ENCODE data around the gene PIN1.
A peak's percentile ranks its signal among the peaks of the same experiment; 100 is the strongest.
"Not testable (repeated sequence)": the region's sequence is repeated elsewhere in the genome, so short reads cannot be mapped to it uniquely, and the experiment has no call there.

Gene PIN1

DNA sequence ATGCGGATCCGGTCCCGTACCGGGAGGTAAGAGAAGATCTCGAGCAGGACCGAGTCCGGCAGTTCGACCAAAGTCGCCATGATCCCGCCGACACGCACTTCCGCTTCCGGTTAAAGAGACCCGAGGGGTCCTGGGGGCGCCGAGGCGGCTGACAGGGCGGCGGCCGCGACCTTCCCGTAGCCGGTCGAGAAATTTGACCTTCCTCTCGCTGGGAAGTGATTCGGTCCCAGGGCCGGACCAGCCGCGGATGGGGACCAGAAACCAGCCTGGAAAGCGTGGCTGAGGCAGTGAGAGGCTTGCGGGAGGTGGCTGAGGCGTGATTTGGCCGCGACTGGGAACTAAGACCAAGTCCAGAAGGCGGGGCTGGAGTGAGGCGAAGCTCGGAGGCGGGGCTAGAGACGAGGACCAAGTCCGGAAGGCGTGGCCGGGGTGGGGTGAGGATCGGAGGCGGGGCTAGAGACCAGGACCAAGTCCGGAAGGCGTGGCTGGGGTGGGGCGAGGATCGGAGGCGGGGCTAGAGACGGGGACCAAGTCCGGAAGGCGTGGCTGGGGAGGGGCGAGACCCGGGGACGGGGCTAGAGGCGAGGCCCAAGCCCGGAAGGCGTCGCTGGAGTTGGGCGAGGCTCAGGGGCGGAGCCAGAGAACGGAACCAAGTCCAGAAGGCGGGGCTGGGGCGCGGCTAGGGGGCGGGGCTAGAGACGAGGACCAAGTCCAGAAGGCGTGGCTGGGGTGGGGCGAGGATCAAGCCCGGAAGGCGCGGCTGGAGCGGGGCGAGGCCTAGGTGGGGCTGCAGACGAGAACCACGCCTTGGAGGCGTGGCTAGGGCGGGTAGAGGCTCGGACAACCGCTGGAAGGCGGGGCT lies 16.2 kb upstream of the PIN1 start, which contains the start of gene FBXL12:
Gene FBXL12 (minus strand): TSS at position 346 of the 862 bp plus-strand sequence. CDS start 266 bp downstream, at position 80.
- H3K4me3 ChIP-seq (ENCODE audit: low read depth, low read length) = peak within 1 kb of the TSS; percentile 96

DNA sequence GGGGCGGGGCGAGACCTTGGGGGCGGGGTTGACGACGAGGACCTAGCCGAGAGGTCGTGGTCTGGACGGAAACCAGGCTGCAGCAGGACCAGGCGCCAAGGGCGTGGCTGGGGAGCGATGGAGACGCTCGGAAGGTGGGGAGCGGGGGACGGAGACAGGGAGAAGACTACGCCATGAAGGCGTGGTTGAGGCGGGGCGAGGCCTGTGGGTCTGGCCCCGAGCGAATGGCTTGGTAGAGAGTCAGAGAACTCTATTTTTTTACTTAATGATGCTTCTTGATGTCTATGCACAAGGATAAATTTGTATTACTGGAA lies 15.6 kb upstream of the PIN1 start:
- H3K4me3 ChIP-seq (ENCODE audit: low read depth, low read length) = no peak overlapping the region

DNA sequence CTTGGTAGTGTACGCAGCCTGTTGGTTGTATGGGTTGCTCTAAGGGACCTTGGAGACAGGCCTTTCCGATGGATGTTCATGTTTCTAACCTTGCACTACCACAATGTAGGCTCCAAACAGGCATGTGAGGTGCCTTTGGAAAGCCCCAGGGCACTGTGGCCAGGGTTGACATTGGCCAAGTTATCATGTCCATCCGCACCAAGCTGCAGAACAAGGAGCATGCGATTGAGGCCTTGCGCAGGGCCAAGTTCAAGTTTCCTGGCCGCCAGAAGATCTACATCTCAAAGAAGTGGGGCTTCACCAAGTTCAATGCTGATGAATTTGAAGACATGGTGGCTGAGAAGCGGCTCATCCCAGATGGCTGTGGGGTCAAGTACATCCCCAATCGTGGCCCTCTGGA lies 15.1 kb upstream of the PIN1 start:
- H3K4me3 ChIP-seq (ENCODE audit: low read depth, low read length) = not testable (repeated sequence)

DNA sequence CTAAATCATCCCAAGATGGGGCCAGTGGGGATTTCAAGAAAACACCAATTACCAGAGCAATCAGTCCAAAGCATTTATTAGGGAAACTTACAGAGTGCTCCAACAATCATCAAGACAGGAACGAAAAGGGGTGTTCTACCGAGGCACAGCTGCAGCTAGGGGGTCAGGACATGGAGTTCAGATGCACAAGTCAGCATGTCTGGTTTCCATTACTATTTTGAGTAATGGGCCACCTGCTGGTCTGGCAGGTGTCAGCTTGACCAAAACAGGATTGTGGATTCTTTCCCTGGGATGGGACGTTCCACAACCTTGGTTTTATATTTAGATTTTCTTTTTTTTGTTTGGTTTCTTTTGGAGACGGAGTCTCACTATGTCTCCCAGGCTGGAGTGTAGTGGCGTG lies 11.3 kb upstream of the PIN1 start:
- no peak overlapping the region for H3K4me3 ChIP-seq (ENCODE audit: low read depth, low read length)

DNA sequence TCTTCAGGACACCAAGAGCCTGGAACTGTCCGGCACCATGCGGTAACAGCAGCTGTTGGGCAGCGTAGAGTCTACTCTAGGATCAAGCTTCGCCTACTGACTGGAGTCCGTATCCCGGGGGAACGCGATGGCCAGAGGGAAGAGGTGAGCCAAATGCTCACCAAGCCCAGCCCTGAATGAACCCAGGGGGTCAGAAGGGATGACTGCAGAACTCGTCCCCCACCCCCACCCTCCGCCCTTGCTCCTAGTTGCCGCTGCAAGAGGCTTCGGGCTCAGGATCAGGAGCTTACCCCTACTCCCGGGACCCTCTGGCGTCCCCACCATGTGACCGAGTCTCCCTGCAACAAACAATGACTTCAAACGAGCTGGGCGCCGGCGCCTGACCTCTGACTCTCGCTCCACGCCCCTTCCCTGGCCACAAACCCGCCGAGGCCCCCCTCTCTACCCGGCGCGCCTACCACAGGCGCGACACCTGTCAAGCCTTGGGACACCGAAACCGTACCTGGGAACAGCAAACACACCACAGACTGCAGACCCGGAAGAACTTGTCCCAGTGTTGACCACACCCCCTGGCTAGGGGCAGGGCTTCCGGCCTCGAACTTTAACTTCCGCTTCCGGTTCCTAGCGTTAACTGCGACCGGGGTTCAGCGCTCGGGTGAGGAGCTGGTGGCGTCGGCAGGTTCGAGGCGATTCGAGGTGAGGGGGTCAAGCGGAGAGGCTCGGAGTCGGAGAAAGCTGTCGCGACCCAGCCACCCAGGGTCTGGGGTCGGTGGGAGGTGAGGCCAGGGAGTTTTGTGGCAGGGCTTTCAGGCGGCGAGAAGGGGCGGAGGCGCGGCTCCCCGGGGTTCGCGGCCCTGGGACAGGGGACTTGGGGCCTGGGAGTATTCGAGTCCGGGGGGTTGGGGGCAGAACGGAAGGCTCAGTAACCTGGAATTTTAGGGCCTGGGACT lies 7.6 kb upstream of the PIN1 start, which contains the start of gene UBL5:
Gene UBL5 (plus strand): TSS at position 630 of the 950 bp plus-strand sequence. CDS start 420 bp downstream, outside the sequence.
- peak within 1 kb of the TSS; percentile 96 for H3K4me3 ChIP-seq (ENCODE audit: low read depth, low read length)

DNA sequence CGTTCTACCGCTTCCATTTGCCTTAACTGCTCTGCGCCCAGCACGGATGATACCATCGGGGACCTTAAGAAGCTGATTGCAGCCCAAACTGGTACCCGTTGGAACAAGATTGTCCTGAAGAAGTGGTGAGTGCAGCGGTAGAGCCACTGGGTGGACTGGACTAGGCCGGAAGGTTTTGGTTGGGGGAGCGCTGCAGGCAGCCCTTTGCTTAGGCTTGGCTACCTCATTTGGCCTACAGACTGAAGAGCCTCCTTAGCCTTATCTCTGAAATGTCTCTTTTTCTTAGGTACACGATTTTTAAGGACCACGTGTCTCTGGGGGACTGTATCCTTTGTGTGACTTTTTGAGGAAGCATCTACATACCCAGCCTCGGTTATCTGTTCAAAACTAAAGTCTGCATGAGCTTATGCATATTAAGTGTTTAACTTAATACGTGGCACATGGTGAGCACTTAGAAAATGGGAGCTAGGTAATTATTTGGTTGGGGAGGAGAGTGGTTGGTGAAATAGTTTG lies 6.5 kb upstream of the PIN1 start:
- peak overlapping the region; percentile 96 for H3K4me3 ChIP-seq (ENCODE audit: low read depth, low read length)

DNA sequence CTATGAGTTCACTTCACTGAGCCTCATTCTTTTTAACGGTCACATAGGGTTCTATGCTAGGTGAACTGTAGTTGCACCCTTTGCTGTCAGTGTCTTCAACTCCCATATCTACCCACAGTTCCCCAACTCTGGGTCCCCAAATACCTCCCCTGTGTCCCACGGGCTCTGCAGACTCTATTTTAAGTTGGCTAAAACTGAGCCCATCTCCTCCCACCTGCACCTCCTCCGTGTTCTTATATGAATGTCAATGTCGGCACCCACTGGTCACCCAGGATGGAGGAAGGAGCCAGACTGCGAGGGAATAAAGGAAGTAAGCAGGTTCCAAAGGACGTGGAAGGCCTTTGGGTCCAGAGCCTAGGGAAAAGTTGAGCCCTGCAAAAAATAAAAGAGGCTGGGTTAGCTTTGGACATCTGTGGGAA lies 802 bp upstream of the PIN1 start:
- no peak overlapping the region for H3K4me3 ChIP-seq (ENCODE audit: low read depth, low read length)

DNA sequence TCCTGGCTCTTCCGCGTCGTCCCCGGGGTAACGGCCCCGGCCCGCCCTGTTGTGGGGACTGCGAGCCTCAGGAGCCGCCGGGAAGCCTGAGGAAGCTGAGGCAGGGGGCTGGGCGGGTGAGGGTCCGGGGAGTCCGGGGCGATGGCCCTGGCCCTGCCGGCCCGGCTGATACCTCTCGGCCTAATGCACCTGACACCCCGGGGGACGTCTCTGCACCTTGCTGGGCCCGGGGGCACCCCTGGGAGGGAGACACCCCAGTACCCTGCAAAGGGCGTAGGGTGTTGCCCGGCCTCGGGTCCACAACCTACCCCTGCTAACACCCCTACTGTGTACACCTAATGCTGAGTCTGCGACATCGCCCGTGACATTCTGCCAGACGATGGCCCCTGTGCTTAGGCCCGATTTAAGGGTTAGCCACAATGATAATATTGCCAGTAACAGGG lies 410 bp downstream of the PIN1 start:
- H3K4me3 ChIP-seq (ENCODE audit: low read depth, low read length) = peak overlapping the region; percentile 79

DNA sequence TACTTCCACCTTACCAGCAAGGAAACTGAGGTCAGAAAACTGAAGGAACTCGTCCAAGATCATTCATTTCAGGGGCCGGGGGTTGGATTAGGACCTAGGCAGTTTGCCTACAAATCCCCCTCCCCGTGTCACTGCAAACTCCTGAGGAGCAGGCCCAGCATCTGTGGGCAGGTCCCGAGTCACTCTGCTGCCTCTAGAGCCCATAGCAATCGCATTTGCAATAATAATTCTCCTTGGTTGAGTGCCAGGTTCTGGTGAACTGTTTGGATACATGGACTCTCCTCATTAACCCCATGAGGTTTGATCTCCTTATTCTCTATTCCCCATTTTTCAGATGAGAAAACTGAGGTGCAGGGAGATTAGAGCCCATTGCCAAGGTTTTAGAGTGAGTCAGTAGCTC lies 903 bp downstream of the PIN1 start:
- H3K4me3 ChIP-seq (ENCODE audit: low read depth, low read length) = peak overlapping the region; percentile 79

DNA sequence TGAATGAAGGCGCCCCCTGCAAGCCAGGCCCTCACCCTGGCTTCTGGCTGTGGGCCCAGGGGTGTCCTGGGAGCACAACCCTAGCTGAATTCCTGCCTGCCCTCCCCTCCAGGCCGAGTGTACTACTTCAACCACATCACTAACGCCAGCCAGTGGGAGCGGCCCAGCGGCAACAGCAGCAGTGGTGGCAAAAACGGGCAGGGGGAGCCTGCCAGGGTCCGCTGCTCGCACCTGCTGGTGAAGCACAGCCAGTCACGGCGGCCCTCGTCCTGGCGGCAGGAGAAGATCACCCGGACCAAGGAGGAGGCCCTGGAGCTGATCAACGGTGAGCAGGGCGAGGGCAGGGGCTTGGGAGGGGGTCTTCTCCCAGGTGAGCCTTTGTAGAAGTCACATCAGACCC lies 3.2 kb downstream of the PIN1 start:
- no peak overlapping the region for H3K4me3 ChIP-seq (ENCODE audit: low read depth, low read length)

DNA sequence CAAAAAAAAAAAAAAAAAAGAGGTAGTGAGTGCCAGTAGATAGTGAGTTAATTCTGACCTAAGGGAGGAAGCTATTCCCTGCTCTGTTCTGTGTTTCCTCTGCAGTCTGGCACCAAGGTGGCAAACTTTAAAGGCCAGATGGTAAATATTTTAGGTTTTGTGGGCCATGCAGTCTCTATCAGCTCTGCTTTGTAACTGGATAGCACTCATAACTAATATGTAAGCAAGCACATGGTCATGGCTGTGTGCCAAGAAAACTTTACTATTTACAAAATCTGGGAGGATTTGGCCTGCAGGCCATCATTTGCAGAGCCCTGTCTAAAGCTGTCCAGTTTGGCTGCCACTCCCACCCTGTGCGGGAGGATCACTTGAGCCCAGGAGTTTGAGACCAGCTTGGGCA lies 4.3 kb downstream of the PIN1 start:
- H3K4me3 ChIP-seq (ENCODE audit: low read depth, low read length) = no peak overlapping the region

DNA sequence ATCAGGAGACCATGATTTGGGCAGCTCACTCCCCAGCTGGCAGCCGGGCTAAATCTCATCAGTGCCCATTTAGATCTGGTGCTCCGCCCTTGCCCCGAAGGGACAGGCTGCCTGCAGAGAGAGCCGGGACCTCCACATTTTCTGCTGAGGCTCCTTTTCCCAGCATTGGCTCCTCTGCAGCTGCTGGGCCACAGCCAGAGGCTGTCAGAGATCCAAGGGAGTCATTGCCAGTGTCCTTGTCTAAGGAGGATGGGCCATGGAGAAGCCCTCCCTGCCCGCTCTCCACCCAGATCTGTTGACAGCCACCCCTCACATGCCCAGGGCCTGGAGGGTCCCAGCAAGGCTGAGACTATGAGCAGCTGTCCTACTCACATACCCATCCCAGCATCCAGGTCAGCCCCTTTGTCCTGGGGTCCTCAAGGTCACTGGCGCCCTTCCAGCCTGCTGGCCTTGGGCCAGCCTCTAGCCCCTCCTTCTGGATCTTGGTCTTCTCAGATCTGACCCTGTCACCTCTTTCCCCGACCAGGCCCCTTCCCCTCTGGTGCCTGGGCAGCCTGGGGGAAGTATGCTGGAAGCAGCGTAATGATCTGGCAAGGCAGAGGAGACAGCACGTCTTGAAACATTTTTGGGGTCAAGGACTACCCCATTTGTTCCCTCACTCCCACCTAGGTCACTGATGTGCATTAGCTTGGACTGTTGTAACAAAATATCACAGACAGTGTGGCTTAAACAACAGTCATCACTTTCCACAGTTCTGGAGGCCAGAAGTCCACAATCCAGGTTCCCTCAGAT lies 7.9 kb downstream of the PIN1 start:
- no peak overlapping the region for H3K4me3 ChIP-seq (ENCODE audit: low read depth, low read length)

DNA sequence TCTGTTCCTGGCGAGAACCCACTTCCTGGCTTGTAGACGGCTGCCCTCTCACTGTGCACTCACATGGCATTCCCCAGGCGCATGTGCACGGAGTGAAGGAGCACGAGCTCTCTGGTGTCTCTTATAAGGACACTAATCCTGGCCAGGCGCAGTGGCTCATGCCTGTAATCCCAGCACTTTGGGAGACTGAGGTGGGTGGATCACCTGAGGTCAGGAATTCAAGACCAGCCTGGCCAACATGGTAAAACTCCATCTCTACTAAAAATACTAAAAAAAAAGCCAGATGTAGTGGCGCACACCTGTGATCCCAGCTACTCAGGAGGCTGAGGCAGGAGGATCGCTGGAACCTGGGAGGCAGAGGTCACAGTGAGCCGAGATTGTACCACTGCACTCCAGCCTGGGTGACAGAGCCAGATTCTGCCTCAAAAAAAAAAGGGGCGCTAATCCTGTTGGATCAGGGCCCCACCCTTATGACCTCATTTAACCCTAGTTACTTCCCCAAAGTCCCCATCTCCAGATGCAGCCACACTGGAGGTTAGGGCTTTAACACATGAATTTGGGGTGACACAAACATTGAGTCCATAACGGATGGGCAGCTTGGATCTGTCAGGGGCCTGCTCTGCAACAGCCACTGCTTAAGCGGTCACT lies 8.6 kb downstream of the PIN1 start:
- not testable (repeated sequence) for H3K4me3 ChIP-seq (ENCODE audit: low read depth, low read length)

DNA sequence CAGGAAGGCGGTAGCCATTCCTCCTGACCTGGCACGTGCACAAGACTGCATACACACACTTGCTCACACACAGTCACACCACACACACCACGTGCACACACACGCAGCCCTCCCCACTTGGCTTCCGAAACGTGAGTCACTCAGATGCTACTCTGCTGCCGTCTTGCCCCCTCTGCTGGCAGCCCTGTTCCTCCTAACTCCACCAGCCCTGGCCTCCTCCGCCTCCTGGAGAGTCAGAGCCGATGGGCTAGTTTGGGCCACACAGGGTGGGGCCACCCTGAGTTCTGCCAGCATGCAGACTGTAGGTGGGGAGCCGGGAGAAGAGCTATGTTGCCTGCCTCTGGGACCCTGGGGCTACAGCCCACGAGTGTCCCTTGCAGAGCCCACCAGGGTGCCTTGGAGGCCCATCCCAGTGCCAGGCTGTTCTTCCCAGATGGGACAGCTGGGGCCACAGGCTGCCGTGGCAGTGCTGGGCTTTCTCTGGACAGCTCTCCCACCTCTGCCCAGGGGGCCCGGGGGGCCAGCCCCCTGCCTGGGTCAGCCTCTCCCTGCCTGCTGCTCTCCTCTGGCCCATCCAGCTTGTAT lies 12.1 kb downstream of the PIN1 start:
- H3K4me3 ChIP-seq (ENCODE audit: low read depth, low read length) = no peak overlapping the region

DNA sequence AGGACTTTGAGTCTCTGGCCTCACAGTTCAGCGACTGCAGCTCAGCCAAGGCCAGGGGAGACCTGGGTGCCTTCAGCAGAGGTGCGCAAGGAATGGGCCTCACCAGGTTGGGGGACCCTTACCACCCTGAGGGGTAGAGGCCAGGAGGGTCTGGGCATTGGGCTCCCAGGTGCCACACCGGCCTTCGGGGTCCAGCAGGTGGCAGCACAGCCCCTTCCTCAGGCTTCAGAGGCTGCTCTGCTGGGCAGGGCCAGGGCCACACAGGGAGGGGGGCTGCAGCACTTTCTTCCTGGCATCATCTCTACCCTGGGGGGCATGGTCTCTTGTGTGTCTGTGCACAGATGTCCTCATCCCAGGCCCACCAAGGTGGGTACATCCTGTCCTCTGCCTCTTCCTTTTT lies 12.9 kb downstream of the PIN1 start:
- no peak overlapping the region for H3K4me3 ChIP-seq (ENCODE audit: low read depth, low read length)

DNA sequence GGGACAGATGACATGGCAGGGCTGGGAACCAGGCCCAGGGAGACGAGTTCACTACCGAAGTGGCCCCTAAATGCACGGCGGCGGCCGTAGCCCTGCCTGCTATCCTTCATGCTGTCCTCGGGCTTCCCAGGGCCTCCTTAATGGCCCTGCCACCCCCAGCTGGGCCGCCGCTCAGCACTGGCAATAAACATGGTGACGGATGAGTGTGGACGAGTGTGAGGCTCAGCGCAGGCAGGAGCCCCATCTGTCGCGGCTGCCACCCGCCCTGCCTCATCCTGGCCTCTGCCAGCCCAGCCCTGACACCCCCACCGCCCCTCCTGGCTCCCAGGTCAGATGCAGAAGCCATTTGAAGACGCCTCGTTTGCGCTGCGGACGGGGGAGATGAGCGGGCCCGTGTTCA lies 13.6 kb downstream of the PIN1 start:
- no peak overlapping the region for H3K4me3 ChIP-seq (ENCODE audit: low read depth, low read length)

DNA sequence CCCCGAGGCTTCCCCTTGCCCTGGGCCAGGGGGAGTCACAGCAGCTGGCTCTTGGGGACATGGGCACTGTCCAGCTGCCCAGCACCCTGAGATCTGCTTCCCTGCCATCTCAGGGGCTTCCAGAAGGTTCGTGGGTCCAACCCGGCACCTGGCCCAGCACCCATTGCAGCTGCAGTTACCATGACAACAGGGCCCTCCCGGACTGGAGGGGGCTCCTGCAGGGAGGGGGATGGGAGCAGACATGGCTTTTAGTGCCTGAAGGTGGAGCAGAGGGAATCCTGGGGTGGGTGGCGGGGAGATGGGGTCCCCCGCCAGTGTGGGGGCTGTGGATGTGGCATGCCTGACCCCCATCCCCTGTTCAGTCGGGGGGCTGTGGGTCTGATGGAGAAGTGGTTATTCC lies 14.7 kb downstream of the PIN1 start:
- H3K4me3 ChIP-seq (ENCODE audit: low read depth, low read length) = no peak overlapping the region

DNA sequence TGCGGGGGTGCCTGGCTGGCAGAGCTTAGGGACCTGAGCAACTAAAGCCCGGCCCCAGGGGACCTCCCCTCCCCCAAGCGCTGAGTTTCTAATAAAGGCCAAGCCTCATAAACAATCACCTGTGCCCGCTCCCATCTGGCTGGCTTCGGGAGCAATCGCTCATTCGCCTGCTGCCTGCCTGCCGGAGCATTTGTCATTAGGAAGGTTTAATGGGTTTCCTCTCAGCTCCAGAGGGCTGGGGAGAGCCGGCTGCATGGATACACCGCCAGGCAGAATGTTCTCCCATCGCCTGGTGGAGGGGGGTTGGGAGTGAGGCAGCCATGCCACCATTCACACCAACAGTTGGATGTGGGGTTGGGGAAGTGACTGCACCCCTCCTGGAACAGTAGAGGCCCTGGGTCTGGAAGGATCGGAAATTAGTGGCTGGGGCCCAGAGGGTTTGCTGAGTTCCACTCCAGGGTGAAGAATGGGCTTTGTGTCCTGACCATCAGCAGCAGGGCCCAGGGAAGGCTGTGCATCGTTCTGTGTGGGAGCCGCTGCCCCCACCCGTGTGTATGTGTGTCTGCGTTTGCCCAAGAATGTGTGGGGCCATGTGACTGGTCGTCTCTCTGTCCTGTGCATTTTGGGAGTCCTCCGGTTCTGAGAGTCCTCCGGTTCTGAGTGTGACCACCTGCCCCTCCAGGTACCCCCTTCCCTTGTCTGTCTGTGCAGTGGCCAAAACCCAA lies 15.3 kb downstream of the PIN1 start:
- no peak overlapping the region for H3K4me3 ChIP-seq (ENCODE audit: low read depth, low read length)

DNA sequence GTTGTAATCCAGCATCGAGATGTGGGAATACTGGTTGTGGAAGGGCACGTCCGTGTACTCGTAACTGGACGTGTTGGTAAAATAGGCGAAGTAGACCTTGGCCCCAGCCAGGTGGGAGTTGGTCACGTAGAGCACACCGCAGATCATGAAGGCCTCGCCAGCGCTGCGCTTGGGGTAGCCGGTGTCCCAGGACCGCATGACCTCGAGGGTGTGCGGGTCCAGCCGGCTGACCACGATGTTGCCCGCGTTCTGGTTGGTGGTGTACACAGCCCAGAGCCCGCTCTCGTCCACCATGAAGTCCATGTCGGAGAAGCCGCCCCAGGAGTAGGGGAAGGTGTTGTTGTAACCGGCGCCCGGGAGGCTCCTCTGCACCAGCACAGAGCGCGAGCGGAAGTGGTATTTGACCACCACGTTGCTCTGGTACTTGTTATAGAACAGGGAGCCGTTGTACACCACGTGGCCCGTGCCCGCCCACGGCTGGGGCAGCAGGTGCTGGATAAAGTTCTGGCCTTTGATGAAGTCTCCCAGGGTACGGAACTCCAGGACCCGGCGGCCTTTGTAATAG lies 19.2 kb downstream of the PIN1 start:
- H3K4me3 ChIP-seq (ENCODE audit: low read depth, low read length) = no peak overlapping the region

All from iPS-11a (cell line).